GM12878 (cell line): ENCODE results near the gene CNTNAP5. TPM values are rescaled to one million over a fixed set of nuclear protein-coding genes. Genes with fewer than 3 reads are reported as not detected.

ENCODE experiments used
- ATAC-seq: fragments of 200-7000 bp; cut with Tn5 transposase; 3 replicates; pipeline ENCODE4 v1.9.1; 2020; ENCODE audit warnings: mild to moderate bottlenecking, moderate library complexity
- BruUV-seq: library from RNA; stranded (reverse); fragments of 400-500 nt; replicated peaks from 2 replicates; lab custom pipeline; 2021; lab: Mats Ljungman, UMichigan
- CTCF ChIA-PET: fragments of 300-600 bp; sonication (Branson Sonifier 250); formaldehyde crosslinking; extraction: SDS; loops from one replicate; lab custom pipeline; 2021; ENCODE audit warnings: inconsistent platforms; lab: Yijun Ruan, JAX
- POLR2A ChIA-PET: fragments of 350-600 bp; formaldehyde crosslinking; extraction: SDS; loops from one replicate; lab custom pipeline; 2021; ENCODE audit warnings: inconsistent platforms; lab: Charles Lee
- RAD21 ChIA-PET: fragments of 300-600 bp; sonication (Branson Sonifier 250); formaldehyde crosslinking; loops from one replicate; lab custom pipeline; 2023; ENCODE audit warnings: antibody characterized with exemption; ENCODE audit not compliant: unreplicated experiment; lab: Charles Lee
- SMC1A ChIA-PET: fragments of 300-600 bp; sonication (Branson Sonifier 250); formaldehyde crosslinking; loops from one replicate; lab custom pipeline; 2023; ENCODE audit not compliant: unreplicated experiment, uncharacterized antibody; lab: Charles Lee
- DNase-seq: peaks from one replicate; pipeline ENCODE4 v3.0.0-alpha.2; 2011; ENCODE audit warnings: low read depth, low spot score
- FAIRE-seq: peaks from 3 replicates; lab custom pipeline; 2011; peaks lifted over from hg19 to GRCh38; lab: Jason Lieb, UNC
- H2AFZ ChIP-seq: 2 replicates; pipeline ENCODE4 v1.6.0; 2011; ENCODE audit warnings: low read depth, low read length, control low read depth; ENCODE audit not compliant: control insufficient read depth
- H3K27ac ChIP-seq: 2 replicates; pipeline ENCODE4 v1.5.1; 2011; ENCODE audit warnings: control low read depth; ENCODE audit not compliant: control insufficient read depth, insufficient read depth
- H3K27me3 ChIP-seq, 2 experiments: replicated peaks in 1 of 2; 2 replicates each; pipeline versions ENCODE4 v1.6.0 to v1.6.1; 2011; ENCODE audit warnings: low read length in 1 of 2; ENCODE audit not compliant: control insufficient read depth in 2 of 2, insufficient read depth in 2 of 2
- H3K36me3 ChIP-seq, 2 experiments: 2 replicates each; pipeline ENCODE4 v1.5.1; 2011; ENCODE audit warnings: low read length in 1 of 2; ENCODE audit not compliant: control insufficient read depth in 2 of 2, insufficient read depth in 2 of 2
- H3K4me1 ChIP-seq: 2 replicates; pipeline ENCODE4 v1.6.1; 2011; ENCODE audit warnings: mild to moderate bottlenecking, low read length, moderate library complexity, mixed read lengths; ENCODE audit not compliant: control insufficient read depth, insufficient read depth
- H3K4me2 ChIP-seq: 2 replicates; pipeline ENCODE4 v1.6.0; 2011; ENCODE audit warnings: control low read depth; ENCODE audit not compliant: control insufficient read depth, insufficient read depth
- H3K4me3 ChIP-seq: fragments of 200-600 bp; sonication (generic); 2 replicates; pipeline ENCODE4 v1.5.1; 2016
- H3K79me2 ChIP-seq: 2 replicates; pipeline ENCODE4 v1.6.0; 2011; ENCODE audit warnings: low read length; ENCODE audit not compliant: control insufficient read depth, insufficient read depth
- H3K9ac ChIP-seq: 2 replicates; pipeline ENCODE4 v1.8.0; 2011; ENCODE audit warnings: low read length, control low read depth, mixed read lengths; ENCODE audit not compliant: control insufficient read depth, insufficient read depth
- H3K9me3 ChIP-seq: replicated peaks from 3 replicates; pipeline ENCODE4 v1.5.1; 2011; ENCODE audit warnings: mild to moderate bottlenecking, low read length; ENCODE audit not compliant: control insufficient read depth, insufficient read depth
- H4K20me1 ChIP-seq: 2 replicates; pipeline ENCODE4 v1.6.0; 2011; ENCODE audit not compliant: control insufficient read depth, insufficient read depth
- BCL11A ChIP-seq: IDR thresholded peaks from 2 replicates; pipeline ENCODE4 v1.6.1; 2011; ENCODE audit warnings: low read depth, low read length
- DPF2 ChIP-seq: fragments of 450-650 bp; IDR thresholded peaks from 2 replicates; pipeline ENCODE4 v1.6.1; 2017; ENCODE audit warnings: mild to moderate bottlenecking
- EP300 ChIP-seq, 2 experiments: fragments of 150-350 bp in 1 of 2; IDR thresholded peaks; 2 replicates each; pipeline ENCODE4 v1.6.1; 2011 to 2012; ENCODE audit warnings: low read depth in 2 of 2, low read length in 2 of 2, borderline replicate concordance in 1 of 2, improper control_type of control experiment in 1 of 2, inconsistent platforms in 1 of 2; ENCODE audit not compliant: control insufficient read depth in 1 of 2
- ETV6 ChIP-seq, 2 experiments: fragments of 450-650 bp in 1 of 2; IDR thresholded peaks in 1 of 2; conservative IDR thresholded peaks in 1 of 2; 2 replicates each; pipeline ENCODE4 v1.6.1; 2014; ENCODE audit warnings: antibody characterized with exemption in 1 of 2, borderline replicate concordance in 1 of 2, low read depth in 1 of 2, mild to moderate bottlenecking in 1 of 2, moderate library complexity in 1 of 2
- FOXM1 ChIP-seq: IDR thresholded peaks from 2 replicates; pipeline ENCODE4 v1.6.1; 2012; ENCODE audit warnings: low read depth, mild to moderate bottlenecking, inconsistent platforms, low read length, moderate library complexity
- HCFC1 ChIP-seq: fragments of 150-350 bp; IDR thresholded peaks from 2 replicates; pipeline ENCODE4 v1.6.1; 2014; ENCODE audit warnings: low read length
- IKZF1 ChIP-seq: fragments of 450-650 bp; conservative IDR thresholded peaks from 2 replicates; pipeline ENCODE4 v1.6.1; 2017; ENCODE audit warnings: antibody characterized with exemption, mild to moderate bottlenecking
- IKZF2 ChIP-seq, 2 experiments: fragments of 450-650 bp; IDR thresholded peaks; 2 replicates each; pipeline ENCODE4 v1.6.1; 2017; ENCODE audit warnings: mild to moderate bottlenecking in 2 of 2, moderate library complexity in 2 of 2
- JUNB ChIP-seq: IDR thresholded peaks from 2 replicates; pipeline ENCODE4 v1.6.1; 2016; ENCODE audit warnings: antibody characterized with exemption, mild to moderate bottlenecking
- NFIC ChIP-seq: IDR thresholded peaks from 2 replicates; pipeline ENCODE4 v1.6.1; 2012; ENCODE audit warnings: low read depth, mild to moderate bottlenecking, inconsistent platforms, low read length, moderate library complexity
- SRF ChIP-seq, 2 experiments: IDR thresholded peaks; 2 replicates each; pipeline ENCODE4 v1.6.1; 2011; ENCODE audit warnings: low read depth in 2 of 2, low read length in 2 of 2, mild to moderate bottlenecking in 1 of 2, moderate library complexity in 1 of 2
- TCF7 ChIP-seq: IDR thresholded peaks from 2 replicates; pipeline ENCODE4 v1.6.1; 2014; ENCODE audit warnings: antibody characterized with exemption, borderline replicate concordance
- YY1 ChIP-seq: IDR thresholded peaks from 2 replicates; pipeline ENCODE4 v1.6.1; 2011; ENCODE audit warnings: low read depth, mild to moderate bottlenecking, low read length
- ZBED1 ChIP-seq: IDR thresholded peaks from 2 replicates; pipeline ENCODE4 v1.6.1; 2016; ENCODE audit warnings: borderline replicate concordance
- ZNF274 ChIP-seq: IDR thresholded peaks from one replicate; pipeline ENCODE4 v1.8.0; 2011; ENCODE audit not compliant: insufficient read length, insufficient read depth
- WGBS: methylation state at CpG from one replicate; pipeline ENCODE4 v1.1.6; 2016; ENCODE audit warnings: low lambda C conversion rate; ENCODE audit not compliant: insufficient replicate concordance, insufficient coverage; ENCODE audit errors: missing lambda C conversion rate; 5-methylcytosine and 5-hydroxymethylcytosine counted together
- in situ Hi-C: fragments of 300-500 bp; cut with MboI; formaldehyde crosslinking; loops from 9 replicates; pipeline ENCODE4 v1.14.3; 2018; ENCODE audit warnings: mixed read lengths
- intact Hi-C: fragments of 100-400 bp; cut with micrococcal nuclease; formaldehyde crosslinking; loops from one replicate; pipeline ENCODE4 v1.14.2; 2022; ENCODE audit not compliant: unreplicated experiment
- polyA plus RNA-seq, 11 experiments: library from polyadenylated mRNA; depleted of rRNA in 4 of 11; unstranded in 6 of 11; stranded (reverse) in 5 of 11; fragments of >200 nt; fragmentation: Nextera tagmentation in 4 of 11; fragmentation: Illumina TruSeq in 1 of 11; extraction: Ambion mirVana in 4 of 11; extraction: Trizol in 1 of 11; gene quantifications; 1 replicate in 1 of 11; 2 replicates in 10 of 11; pipeline versions ENCODE4 v1.2.1 to v1.2.3, GENCODE V29; 2011 to 2016; ENCODE audit warnings: inconsistent platforms in 2 of 11, missing spikeins in 2 of 11, low read depth in 1 of 11
- total RNA-seq, 4 experiments: library from RNA; depleted of rRNA in 3 of 4; stranded (reverse); fragments of >200 nt in 3 of 4; fragmentation: Illumina TruSeq in 1 of 4; extraction: Trizol in 1 of 4; gene quantifications; 2 replicates each; pipeline versions ENCODE4 v1.2.1 to v1.2.3, GENCODE V29; 2013 to 2021
- TF ChIP-seq, protein P1 (sequence below): IDR thresholded peaks from 2 replicates; pipeline ENCODE4 v1.6.1; 2011; ENCODE audit warnings: low read depth, low read length, improper control_type of control experiment, borderline replicate concordance
- TF ChIP-seq, protein P2 (sequence below): fragments of 450-650 bp; formaldehyde crosslinking; IDR thresholded peaks from 2 replicates; pipeline ENCODE4 v1.4.0; 2020; ENCODE audit warnings: mild to moderate bottlenecking, moderate library complexity
- TF ChIP-seq, protein P3 (sequence below): fragments of 450-650 bp; IDR thresholded peaks from 2 replicates; pipeline ENCODE4 v1.6.1; 2017; ENCODE audit warnings: low read depth, mild to moderate bottlenecking, moderate library complexity

The CNTNAP5 gene
- total and polyA plus RNA-seq, 10 of the 15 experiments (the other 5 are each of a cell fraction or from before 2014, with no cell fraction given) = not detected

DNA sequence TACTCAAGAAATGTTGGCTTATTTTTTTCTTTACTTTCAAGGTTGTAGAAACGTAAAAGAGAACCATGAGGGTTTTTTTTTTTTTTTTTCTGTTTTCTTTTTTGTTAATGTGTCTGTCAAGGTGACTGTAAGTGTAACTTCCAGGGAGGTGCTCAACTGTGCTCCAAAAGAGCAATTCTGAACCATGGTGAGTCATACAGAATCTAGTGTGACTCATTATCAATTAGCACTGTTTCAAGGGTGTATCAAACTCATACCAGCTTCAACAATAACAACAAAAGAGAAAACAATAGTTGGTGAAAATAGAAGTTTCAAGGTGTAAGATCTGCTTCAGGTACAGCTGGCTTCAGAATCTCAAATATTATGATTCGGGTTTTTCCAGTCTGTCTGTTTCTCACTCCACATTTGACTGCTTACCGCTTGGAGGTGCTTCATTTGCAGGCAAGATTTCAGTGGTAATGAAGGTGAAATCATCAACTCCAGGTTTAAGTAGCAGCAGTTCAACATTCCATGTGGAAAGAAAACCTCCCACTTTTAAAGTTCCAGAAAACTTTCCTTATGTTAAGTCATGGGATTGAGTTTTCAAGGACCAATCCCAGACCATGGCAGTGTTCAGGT, 850.6 kb downstream of the CNTNAP5 start:
- intact Hi-C loops = no loop called here
- TF ChIP-seq JUNB (peak; percentile 98), SRF (IDR thresholded peaks at IDR 0.05; ENCODE audit: low read depth in 2 of 2, low read length in 2 of 2) (peak in 1 of 2 experiments; percentile 38; a peak in 1 of 4 replicates), NFIC (peak; percentile 93), ZNF274 (no peak), ETV6 (conservative IDR thresholded peaks at IDR 0.05 in 1 of 2, IDR thresholded peaks at IDR 0.05 in 1 of 2; ENCODE audit: borderline replicate concordance in 1 of 2, low read depth in 1 of 2) (peak in 1 of 2 experiments; percentile 45; a peak in 1 of 4 replicates), IKZF1 (0 out of 2 replicates have a peak, but pooled peaks have one; percentile 19), FOXM1 (peak; percentile 69; the same call in 1 of the 2 replicates), IKZF2 (IDR thresholded peaks at IDR 0.05) (peak in 1 of 2 experiments; percentile 42; a peak in 2 of 4 replicates), DPF2 (peak; percentile 61; the same call in 1 of the 2 replicates), EP300 (IDR thresholded peaks at IDR 0.05; ENCODE audit: borderline replicate concordance in 1 of 2, control insufficient read depth in 1 of 2, low read depth in 2 of 2, low read length in 2 of 2) (peak in 1 of 2 experiments; percentile 59; a peak in 3 of 4 replicates), BCL11A (0 out of 2 replicates have a peak, but pooled peaks have one; percentile 18), ZBED1 (peak; percentile 73; the same call in 1 of the 2 replicates), TCF7 (peak; percentile 40; the same call in 1 of the 2 replicates), YY1 (no peak), HCFC1 (no peak)
- TF ChIP-seq, protein P1, sequence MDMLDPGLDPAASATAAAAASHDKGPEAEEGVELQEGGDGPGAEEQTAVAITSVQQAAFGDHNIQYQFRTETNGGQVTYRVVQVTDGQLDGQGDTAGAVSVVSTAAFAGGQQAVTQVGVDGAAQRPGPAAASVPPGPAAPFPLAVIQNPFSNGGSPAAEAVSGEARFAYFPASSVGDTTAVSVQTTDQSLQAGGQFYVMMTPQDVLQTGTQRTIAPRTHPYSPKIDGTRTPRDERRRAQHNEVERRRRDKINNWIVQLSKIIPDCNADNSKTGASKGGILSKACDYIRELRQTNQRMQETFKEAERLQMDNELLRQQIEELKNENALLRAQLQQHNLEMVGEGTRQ = no peak
- TF ChIP-seq, protein P2, sequence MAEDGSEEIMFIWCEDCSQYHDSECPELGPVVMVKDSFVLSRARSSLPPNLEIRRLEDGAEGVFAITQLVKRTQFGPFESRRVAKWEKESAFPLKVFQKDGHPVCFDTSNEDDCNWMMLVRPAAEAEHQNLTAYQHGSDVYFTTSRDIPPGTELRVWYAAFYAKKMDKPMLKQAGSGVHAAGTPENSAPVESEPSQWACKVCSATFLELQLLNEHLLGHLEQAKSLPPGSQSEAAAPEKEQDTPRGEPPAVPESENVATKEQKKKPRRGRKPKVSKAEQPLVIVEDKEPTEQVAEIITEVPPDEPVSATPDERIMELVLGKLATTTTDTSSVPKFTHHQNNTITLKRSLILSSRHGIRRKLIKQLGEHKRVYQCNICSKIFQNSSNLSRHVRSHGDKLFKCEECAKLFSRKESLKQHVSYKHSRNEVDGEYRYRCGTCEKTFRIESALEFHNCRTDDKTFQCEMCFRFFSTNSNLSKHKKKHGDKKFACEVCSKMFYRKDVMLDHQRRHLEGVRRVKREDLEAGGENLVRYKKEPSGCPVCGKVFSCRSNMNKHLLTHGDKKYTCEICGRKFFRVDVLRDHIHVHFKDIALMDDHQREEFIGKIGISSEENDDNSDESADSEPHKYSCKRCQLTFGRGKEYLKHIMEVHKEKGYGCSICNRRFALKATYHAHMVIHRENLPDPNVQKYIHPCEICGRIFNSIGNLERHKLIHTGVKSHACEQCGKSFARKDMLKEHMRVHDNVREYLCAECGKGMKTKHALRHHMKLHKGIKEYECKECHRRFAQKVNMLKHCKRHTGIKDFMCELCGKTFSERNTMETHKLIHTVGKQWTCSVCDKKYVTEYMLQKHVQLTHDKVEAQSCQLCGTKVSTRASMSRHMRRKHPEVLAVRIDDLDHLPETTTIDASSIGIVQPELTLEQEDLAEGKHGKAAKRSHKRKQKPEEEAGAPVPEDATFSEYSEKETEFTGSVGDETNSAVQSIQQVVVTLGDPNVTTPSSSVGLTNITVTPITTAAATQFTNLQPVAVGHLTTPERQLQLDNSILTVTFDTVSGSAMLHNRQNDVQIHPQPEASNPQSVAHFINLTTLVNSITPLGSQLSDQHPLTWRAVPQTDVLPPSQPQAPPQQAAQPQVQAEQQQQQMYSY = no peak
- TF ChIP-seq, protein P3, sequence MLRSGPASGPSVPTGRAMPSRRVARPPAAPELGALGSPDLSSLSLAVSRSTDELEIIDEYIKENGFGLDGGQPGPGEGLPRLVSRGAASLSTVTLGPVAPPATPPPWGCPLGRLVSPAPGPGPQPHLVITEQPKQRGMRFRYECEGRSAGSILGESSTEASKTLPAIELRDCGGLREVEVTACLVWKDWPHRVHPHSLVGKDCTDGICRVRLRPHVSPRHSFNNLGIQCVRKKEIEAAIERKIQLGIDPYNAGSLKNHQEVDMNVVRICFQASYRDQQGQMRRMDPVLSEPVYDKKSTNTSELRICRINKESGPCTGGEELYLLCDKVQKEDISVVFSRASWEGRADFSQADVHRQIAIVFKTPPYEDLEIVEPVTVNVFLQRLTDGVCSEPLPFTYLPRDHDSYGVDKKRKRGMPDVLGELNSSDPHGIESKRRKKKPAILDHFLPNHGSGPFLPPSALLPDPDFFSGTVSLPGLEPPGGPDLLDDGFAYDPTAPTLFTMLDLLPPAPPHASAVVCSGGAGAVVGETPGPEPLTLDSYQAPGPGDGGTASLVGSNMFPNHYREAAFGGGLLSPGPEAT = 0 out of 2 replicates have a peak, but pooled peaks have one; percentile 31

More for the DNA sequence above, 850.6 kb downstream of the CNTNAP5 start:
- ChIA-PET RAD21 (no interaction called here), POLR2A (no interaction called here), SMC1A (interaction anchor here (1.2 to 1.9 kb wide), 3 partner anchors 13 to 116 kb away, joined by 5 to 6 read pairs (median 6); no protein-coding TSS in a partner anchor), CTCF (no interaction called here)
- 16% methylated on average over 3 of the region's 3 CpGs for WGBS
- in situ Hi-C loops = no loop called here
- no peak overlapping the region for H3K27ac ChIP-seq
- no peak overlapping the region for H3K4me3 ChIP-seq
- no peaks in the 10 kb centered on the region for H4K20me1 ChIP-seq
- no peak overlapping the region for H3K4me2 ChIP-seq
- no TSS peak for BruUV-seq
- ATAC-seq (peak; percentile 93), DNase-seq (peak; percentile 9), FAIRE-seq (no peak)
- no peaks in the 10 kb centered on the region for H3K79me2 ChIP-seq
- H3K9me3 ChIP-seq = no peaks in the 10 kb centered on the region
- no peaks in the 10 kb centered on the region for H3K4me1 ChIP-seq
- no peak overlapping the region for H2AFZ ChIP-seq
- H3K36me3 ChIP-seq = no peaks in the 10 kb centered on the region
- no peaks in the 10 kb centered on the region for H3K27me3 ChIP-seq
- H3K9ac ChIP-seq = no peak overlapping the region
